ENCODE results near the gene CERKL. TPM values are rescaled to one million over a fixed set of nuclear protein-coding genes. Genes with fewer than 3 reads are reported as not detected.

The CERKL gene
- total and polyA plus RNA-seq, 9 of the 15 experiments (the other 6 are each of a cell fraction or from before 2014, with no cell fraction given), result 0.04 to 0.08 TPM; not detected in 7

DNA sequence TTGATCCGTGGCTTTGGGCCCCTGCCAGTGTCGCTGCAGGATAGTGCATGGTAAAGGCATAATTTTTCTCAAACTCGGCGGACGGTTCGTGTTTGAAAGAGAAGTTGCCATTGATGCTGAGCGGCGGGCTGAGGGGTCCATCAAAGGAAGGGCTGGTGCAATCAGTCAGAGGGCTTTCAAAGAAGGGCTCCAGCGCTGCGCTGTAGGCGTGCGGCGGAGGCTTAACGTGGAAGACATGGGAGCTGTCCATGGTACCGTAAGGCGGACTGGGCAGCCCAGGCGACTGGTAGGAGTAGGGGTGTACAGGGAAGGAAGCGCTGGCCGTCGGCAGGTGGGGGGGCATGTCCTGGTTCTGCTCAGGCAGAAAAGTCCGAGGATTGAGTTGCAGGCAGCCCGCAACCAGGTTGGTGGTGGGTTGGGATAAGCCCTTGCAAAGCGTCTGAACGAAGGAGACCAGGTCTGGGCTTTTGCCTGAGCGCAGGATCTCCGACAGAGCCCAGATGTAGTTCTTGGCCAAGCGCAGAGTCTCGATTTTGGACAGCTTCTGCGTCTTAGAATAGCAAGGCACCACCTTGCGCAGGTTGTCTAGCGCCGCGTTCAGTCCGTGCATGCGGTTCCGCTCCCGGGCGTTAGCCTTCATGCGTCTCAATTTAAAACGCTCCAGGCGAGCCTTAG, 21.1 kb upstream of the CERKL start (continued):
- TF ChIP-seq FOXK2 (conservative IDR thresholded peaks at IDR 0.05 in 1 of 2, IDR thresholded peaks at IDR 0.05 in 1 of 2; ENCODE audit: low read depth in 2 of 2), result no peak
- TF ChIP-seq CXXC5 (CRISPR knock-in tag; IDR thresholded peaks at IDR 0.05), result peak; percentile 52
- no peak for TF ChIP-seq ZNF408 (CRISPR knock-in tag; IDR thresholded peaks at IDR 0.05; ENCODE audit: low read depth)
- no peak for TF ChIP-seq TAF1 (IDR thresholded peaks at IDR 0.05; ENCODE audit: control insufficient read depth, extremely low read depth, insufficient read depth, low read length, severe bottlenecking)
- TF ChIP-seq, protein P1, sequence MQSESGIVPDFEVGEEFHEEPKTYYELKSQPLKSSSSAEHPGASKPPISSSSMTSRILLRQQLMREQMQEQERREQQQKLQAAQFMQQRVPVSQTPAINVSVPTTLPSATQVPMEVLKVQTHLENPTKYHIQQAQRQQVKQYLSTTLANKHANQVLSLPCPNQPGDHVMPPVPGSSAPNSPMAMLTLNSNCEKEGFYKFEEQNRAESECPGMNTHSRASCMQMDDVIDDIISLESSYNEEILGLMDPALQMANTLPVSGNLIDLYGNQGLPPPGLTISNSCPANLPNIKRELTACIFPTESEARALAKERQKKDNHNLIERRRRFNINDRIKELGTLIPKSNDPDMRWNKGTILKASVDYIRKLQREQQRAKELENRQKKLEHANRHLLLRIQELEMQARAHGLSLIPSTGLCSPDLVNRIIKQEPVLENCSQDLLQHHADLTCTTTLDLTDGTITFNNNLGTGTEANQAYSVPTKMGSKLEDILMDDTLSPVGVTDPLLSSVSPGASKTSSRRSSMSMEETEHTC (IDR thresholded peaks at IDR 0.05), result no peak
- TF ChIP-seq, protein P2, sequence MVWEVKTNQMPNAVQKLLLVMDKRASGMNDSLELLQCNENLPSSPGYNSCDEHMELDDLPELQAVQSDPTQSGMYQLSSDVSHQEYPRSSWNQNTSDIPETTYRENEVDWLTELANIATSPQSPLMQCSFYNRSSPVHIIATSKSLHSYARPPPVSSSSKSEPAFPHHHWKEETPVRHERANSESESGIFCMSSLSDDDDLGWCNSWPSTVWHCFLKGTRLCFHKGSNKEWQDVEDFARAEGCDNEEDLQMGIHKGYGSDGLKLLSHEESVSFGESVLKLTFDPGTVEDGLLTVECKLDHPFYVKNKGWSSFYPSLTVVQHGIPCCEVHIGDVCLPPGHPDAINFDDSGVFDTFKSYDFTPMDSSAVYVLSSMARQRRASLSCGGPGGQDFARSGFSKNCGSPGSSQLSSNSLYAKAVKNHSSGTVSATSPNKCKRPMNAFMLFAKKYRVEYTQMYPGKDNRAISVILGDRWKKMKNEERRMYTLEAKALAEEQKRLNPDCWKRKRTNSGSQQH (CRISPR knock-in tag; IDR thresholded peaks at IDR 0.05), result no peak
- no peak for TF ChIP-seq MAFG (tag; conservative IDR thresholded peaks at IDR 0.05)
- TF ChIP-seq, protein P3, sequence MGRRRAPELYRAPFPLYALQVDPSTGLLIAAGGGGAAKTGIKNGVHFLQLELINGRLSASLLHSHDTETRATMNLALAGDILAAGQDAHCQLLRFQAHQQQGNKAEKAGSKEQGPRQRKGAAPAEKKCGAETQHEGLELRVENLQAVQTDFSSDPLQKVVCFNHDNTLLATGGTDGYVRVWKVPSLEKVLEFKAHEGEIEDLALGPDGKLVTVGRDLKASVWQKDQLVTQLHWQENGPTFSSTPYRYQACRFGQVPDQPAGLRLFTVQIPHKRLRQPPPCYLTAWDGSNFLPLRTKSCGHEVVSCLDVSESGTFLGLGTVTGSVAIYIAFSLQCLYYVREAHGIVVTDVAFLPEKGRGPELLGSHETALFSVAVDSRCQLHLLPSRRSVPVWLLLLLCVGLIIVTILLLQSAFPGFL (CRISPR knock-in tag; IDR thresholded peaks at IDR 0.05), result no peak
- TF ChIP-seq, protein P4, sequence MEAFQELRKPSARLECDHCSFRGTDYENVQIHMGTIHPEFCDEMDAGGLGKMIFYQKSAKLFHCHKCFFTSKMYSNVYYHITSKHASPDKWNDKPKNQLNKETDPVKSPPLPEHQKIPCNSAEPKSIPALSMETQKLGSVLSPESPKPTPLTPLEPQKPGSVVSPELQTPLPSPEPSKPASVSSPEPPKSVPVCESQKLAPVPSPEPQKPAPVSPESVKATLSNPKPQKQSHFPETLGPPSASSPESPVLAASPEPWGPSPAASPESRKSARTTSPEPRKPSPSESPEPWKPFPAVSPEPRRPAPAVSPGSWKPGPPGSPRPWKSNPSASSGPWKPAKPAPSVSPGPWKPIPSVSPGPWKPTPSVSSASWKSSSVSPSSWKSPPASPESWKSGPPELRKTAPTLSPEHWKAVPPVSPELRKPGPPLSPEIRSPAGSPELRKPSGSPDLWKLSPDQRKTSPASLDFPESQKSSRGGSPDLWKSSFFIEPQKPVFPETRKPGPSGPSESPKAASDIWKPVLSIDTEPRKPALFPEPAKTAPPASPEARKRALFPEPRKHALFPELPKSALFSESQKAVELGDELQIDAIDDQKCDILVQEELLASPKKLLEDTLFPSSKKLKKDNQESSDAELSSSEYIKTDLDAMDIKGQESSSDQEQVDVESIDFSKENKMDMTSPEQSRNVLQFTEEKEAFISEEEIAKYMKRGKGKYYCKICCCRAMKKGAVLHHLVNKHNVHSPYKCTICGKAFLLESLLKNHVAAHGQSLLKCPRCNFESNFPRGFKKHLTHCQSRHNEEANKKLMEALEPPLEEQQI (IDR thresholded peaks at IDR 0.05), result no peak
- TF ChIP-seq ZNF311 (CRISPR knock-in tag; IDR thresholded peaks at IDR 0.05), result 0 out of 2 replicates have a peak, but pooled peaks have one; percentile 34
- TF ChIP-seq, protein P5, sequence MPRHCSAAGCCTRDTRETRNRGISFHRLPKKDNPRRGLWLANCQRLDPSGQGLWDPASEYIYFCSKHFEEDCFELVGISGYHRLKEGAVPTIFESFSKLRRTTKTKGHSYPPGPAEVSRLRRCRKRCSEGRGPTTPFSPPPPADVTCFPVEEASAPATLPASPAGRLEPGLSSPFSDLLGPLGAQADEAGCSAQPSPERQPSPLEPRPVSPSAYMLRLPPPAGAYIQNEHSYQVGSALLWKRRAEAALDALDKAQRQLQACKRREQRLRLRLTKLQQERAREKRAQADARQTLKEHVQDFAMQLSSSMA (CRISPR knock-in tag; IDR thresholded peaks at IDR 0.05), result no peak
- TF ChIP-seq NCOR1 (IDR thresholded peaks at IDR 0.05), result no peak
- TF ChIP-seq ZBTB17 (CRISPR knock-in tag; IDR thresholded peaks at IDR 0.05), result peak; percentile 51; the same call in 1 of the 2 replicates
- TF ChIP-seq KDM5B (IDR thresholded peaks at IDR 0.05; ENCODE audit: insufficient replicate concordance, low read depth, low read length), result no peak
- no peak for TF ChIP-seq SAFB (IDR thresholded peaks at IDR 0.05; ENCODE audit: borderline replicate concordance, low read depth, low read length)
- no peak for TF ChIP-seq TCF7L2 (IDR thresholded peaks at IDR 0.05; ENCODE audit: low read depth, low read length)
- TF ChIP-seq, protein P6, sequence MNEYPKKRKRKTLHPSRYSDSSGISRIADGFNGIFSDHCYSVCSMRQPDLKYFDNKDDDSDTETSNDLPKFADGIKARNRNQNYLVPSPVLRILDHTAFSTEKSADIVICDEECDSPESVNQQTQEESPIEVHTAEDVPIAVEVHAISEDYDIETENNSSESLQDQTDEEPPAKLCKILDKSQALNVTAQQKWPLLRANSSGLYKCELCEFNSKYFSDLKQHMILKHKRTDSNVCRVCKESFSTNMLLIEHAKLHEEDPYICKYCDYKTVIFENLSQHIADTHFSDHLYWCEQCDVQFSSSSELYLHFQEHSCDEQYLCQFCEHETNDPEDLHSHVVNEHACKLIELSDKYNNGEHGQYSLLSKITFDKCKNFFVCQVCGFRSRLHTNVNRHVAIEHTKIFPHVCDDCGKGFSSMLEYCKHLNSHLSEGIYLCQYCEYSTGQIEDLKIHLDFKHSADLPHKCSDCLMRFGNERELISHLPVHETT (CRISPR knock-in tag; conservative IDR thresholded peaks at IDR 0.05 in 1 of 2, IDR thresholded peaks at IDR 0.05 in 1 of 2), result no peak

Measured in K562 (cell line).